Measurements from ENCODE around the gene ACAD9.
"Not testable (repeated sequence)": the region's sequence is repeated elsewhere in the genome, so short reads cannot be mapped to it uniquely, and the experiment has no call there.

Gene ACAD9

GRCh38 chr3:128863560-128863959, 15.9 kb upstream of the ACAD9 start:
- no peak for DNase-seq

- no peak for DNase-seq
These were observed 15.0 kb upstream of the ACAD9 start for GRCh38 chr3:128864351-128864811.

GRCh38 chr3:128864849-128865804, 14.3 kb upstream of the ACAD9 start:
- peak; percentile 9 for DNase-seq

- no peak for DNase-seq
These were observed 12.0 kb upstream of the ACAD9 start for GRCh38 chr3:128867200-128868125.

- DNase-seq, result no peak
These were observed 9.1 kb upstream of the ACAD9 start for GRCh38 chr3:128870347-128870746.

GRCh38 chr3:128872282-128872681, 7.1 kb upstream of the ACAD9 start:
- no peak for DNase-seq

- DNase-seq, result no peak
These were observed 6.7 kb upstream of the ACAD9 start for GRCh38 chr3:128872744-128873143.

GRCh38 chr3:128873244-128874022, 6.0 kb upstream of the ACAD9 start:
- DNase-seq, result no peak

- DNase-seq, result no peak
These were observed 4.8 kb upstream of the ACAD9 start for GRCh38 chr3:128874481-128875180.

GRCh38 chr3:128875556-128876120, 3.8 kb upstream of the ACAD9 start:
- no peak for DNase-seq

- DNase-seq, result no peak
These were observed 1.4 kb upstream of the ACAD9 start for GRCh38 chr3:128878011-128878457.

GRCh38 chr3:128878556-128879124, 780 bp upstream of the ACAD9 start:
- DNase-seq, result no peak

- DNase-seq, result no peak
These were observed 571 bp downstream of the ACAD9 start for GRCh38 chr3:128879991-128880390.

GRCh38 chr3:128880455-128880854, 1.0 kb downstream of the ACAD9 start:
- not testable (repeated sequence) for DNase-seq

GRCh38 chr3:128881576-128881975, 2.2 kb downstream of the ACAD9 start:
- no peak for DNase-seq

GRCh38 chr3:128882719-128883118, 3.3 kb downstream of the ACAD9 start:
- DNase-seq, result no peak

GRCh38 chr3:128884992-128885391, 5.6 kb downstream of the ACAD9 start:
- no peak for DNase-seq

- DNase-seq, result no peak
These were observed 9.9 kb downstream of the ACAD9 start for GRCh38 chr3:128889139-128889894.

GRCh38 chr3:128895843-128896697, 16.6 kb downstream of the ACAD9 start:
- DNase-seq, result no peak
